Endothelial cell of umbilical vein (primary cell): ENCODE measurements around the gene MAPKBP1.

Source experiments
- CTCF ChIP-seq, 2 donors: IDR thresholded peaks; 1 replicate in 1 of 2; 2 replicates in 1 of 2; pipeline ENCODE4 v1.5.1; 2011; ENCODE audit warnings: low read length in 2 of 2, mild to moderate bottlenecking in 2 of 2, moderate library complexity in 2 of 2, control low read depth in 1 of 2, inconsistent platforms in 1 of 2, low read depth in 1 of 2; ENCODE audit not compliant: insufficient read depth in 1 of 2; ENCODE audit errors: extremely low read depth in 1 of 2
- EZH2 ChIP-seq: IDR thresholded peaks from 2 replicates; pipeline ENCODE4 v1.6.1; 2012; ENCODE audit warnings: borderline replicate concordance, low read depth, mild to moderate bottlenecking, moderate library complexity, low read length, inconsistent platforms; ENCODE audit not compliant: severe bottlenecking
- FOS ChIP-seq: IDR thresholded peaks from 2 replicates; pipeline ENCODE4 v1.6.1; 2011; ENCODE audit warnings: mild to moderate bottlenecking, low read length, moderate library complexity, borderline replicate concordance; ENCODE audit not compliant: insufficient read depth
- JUN ChIP-seq: IDR thresholded peaks from 2 replicates; pipeline ENCODE4 v1.6.1; 2011; ENCODE audit warnings: borderline replicate concordance, low read depth; ENCODE audit not compliant: insufficient read length, insufficient read depth
- MYC ChIP-seq: IDR thresholded peaks from one replicate; pipeline ENCODE4 v1.6.1; 2011; ENCODE audit warnings: mild to moderate bottlenecking, low read depth, low read length
- POLR2A ChIP-seq: IDR thresholded peaks from 2 replicates; pipeline ENCODE4 v1.6.1; 2012; ENCODE audit warnings: low read depth, mild to moderate bottlenecking, control low read depth, low read length
- POLR2AphosphoS5 ChIP-seq: IDR thresholded peaks from 2 replicates; pipeline ENCODE4 v1.6.1; 2012; ENCODE audit warnings: low read depth, mild to moderate bottlenecking, control low read depth, low read length, moderate library complexity; ENCODE audit not compliant: insufficient read depth
- TF ChIP-seq, protein P1 (sequence below): IDR thresholded peaks from 2 replicates; pipeline ENCODE4 v1.6.1; 2011; ENCODE audit not compliant: insufficient read depth, insufficient read length

DNA sequence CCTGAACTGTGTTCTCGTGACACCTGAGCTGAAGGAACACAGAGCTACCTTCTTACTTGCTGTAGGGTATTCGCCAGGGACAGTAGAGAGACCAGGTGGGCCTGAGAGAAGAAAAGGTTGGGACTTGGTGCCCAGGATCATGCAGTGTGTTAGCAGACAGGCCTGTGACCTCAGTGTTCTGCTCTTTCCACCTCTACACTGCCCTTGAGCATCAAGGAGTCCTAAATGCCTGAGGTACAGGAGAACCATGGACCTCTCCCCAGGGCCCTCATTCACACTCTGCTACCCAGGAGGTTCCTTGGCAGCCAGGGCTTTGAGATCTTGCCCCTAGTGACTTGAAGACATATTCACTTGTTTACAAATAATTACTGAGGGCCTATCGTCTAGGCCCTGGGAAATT is 31.4 kb downstream of the MAPKBP1 start:
- TF ChIP-seq CTCF (IDR thresholded peaks at IDR 0.05; ENCODE audit: extremely low read depth in 1 of 2, insufficient read depth in 1 of 2, low read depth in 1 of 2, low read length in 2 of 2): no peak
- TF ChIP-seq, protein P1, sequence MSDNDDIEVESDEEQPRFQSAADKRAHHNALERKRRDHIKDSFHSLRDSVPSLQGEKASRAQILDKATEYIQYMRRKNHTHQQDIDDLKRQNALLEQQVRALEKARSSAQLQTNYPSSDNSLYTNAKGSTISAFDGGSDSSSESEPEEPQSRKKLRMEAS: no peak
- no peak for TF ChIP-seq POLR2AphosphoS5
- TF ChIP-seq POLR2A: no peak
- no peak for TF ChIP-seq EZH2
- no peak for TF ChIP-seq FOS
- TF ChIP-seq MYC: no peak
- no peak for TF ChIP-seq JUN
